Measurements from ENCODE around the gene AKAP12.

DNA sequence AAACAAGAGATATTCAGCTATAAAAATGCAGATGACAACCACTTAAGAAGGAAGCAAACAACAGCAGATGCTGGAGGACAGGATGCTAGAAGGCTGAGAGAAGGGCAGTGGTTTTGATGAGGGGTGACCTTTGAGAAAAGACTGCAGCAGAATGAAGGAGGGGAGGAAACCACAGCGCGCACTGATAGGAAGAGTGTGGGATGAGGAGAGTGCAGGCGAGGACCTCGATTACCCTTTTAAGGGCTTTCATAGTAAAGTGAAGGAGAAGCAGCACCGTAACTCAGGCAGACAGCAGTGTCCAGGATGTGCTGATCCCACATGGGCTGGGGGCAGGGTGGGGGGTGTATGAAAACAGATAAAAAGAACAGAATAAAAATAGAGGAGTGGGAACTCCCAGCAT lies 132.4 kb downstream of the AKAP12 start:
- TF ChIP-seq CTCF (IDR thresholded peaks at IDR 0.05; ENCODE audit: poor library complexity, severe bottlenecking) (no peak), TAF1 (IDR thresholded peaks at IDR 0.05; ENCODE audit: low read depth) (no peak), POLR2AphosphoS5 (IDR thresholded peaks at IDR 0.05) (no peak), EP300 (conservative IDR thresholded peaks at IDR 0.05; ENCODE audit: poor library complexity, severe bottlenecking) (no peak), EZH2 (IDR thresholded peaks at IDR 0.05; ENCODE audit: borderline replicate concordance, insufficient read depth, low read length, poor library complexity, severe bottlenecking) (no peak)

Data from neural cell (in vitro differentiated cells).